ENCODE results near the gene OR52J3. TPM values are rescaled to one million over a fixed set of nuclear protein-coding genes. Genes with fewer than 3 reads are reported as not detected.

Gene OR52J3
- total RNA-seq (2013) = not detected
- polyA plus RNA-seq (not detected), polyA minus RNA-seq (not detected in 2 replicates), total RNA-seq (0 to 0.23 (median 0) reads per million in 11 experiments)

- 85% methylated on average over 1 of the region's 1 CpG for WGBS (ENCODE audit: insufficient coverage)
- no peaks in the 10 kb centered on the region for H3K27me3 ChIP-seq (ENCODE audit: control insufficient read depth in 2 of 2, insufficient read depth in 2 of 2, low read length in 2 of 2)
Observed at GRCh38 chr11:5046226-5046625, at the start of gene OR52J3. Gene OR52J3 (plus strand): TSS chr11:5046526. CDS start chr11:5046526, 0 bp downstream.

More at GRCh38 chr11:5046226-5046625, at the start of gene OR52J3:
- Mint-ChIP-seq H3K4me3 (no peak within 1 kb of the TSS), H3K27me3 (ENCODE audit: low read depth in 3 of 3) (peaks cover 0 to 2% (median under 1%) of the 10 kb centered on the region in 3 donors), H3K27ac (peak within 1 kb of the TSS in 1 of 7 donors; percentile 20), H3K36me3 (no peaks in the 10 kb centered on the region), H3K9me3 (peaks cover 0 to 3% (median 0%) of the 10 kb centered on the region in 7 donors), H3K4me1 (no peaks in the 10 kb centered on the region)
- TF ChIP-seq CTCF (IDR thresholded peaks at IDR 0.05) = no peak
- Histone ChIP-seq H2AFZ (ENCODE audit: insufficient read depth, low read depth, low read length, poor library complexity, severe bottlenecking) (no peak within 1 kb of the TSS), H4K20me1 (ENCODE audit: insufficient read depth, low read length) (no peaks in the 10 kb centered on the region), H3K4me2 (replicated peaks; ENCODE audit: extremely low read depth, low read length, poor library complexity, severe bottlenecking) (no peak within 1 kb of the TSS), H3K9me3 (replicated peaks in 1 of 2; ENCODE audit: control insufficient read depth in 1 of 2, insufficient read depth in 1 of 2, low read length in 2 of 2) (no peaks in the 10 kb centered on the region), H3K9ac (ENCODE audit: insufficient read depth, low read length, poor library complexity, severe bottlenecking) (no peak within 1 kb of the TSS), H3K27ac (ENCODE audit: low read depth in 1 of 2, low read length in 2 of 2) (no peak within 1 kb of the TSS), H3K79me2 (ENCODE audit: insufficient read depth, low read length) (no peaks in the 10 kb centered on the region), H3K36me3 (replicated peaks in 1 of 2; ENCODE audit: control insufficient read depth in 1 of 2, insufficient read depth in 2 of 2, low read length in 2 of 2) (no peaks in the 10 kb centered on the region), H3K4me3 (replicated peaks in 1 of 3; ENCODE audit: low read depth in 2 of 3, low read length in 3 of 3) (no peak within 1 kb of the TSS), H3K4me1 (ENCODE audit: control insufficient read depth in 1 of 2, insufficient read depth in 2 of 2, low read length in 2 of 2) (no peaks in the 10 kb centered on the region)
- intact Hi-C loops (cut with micrococcal nuclease) = no loop called here
- DNase-seq = no peak
